Fibroblast of skin of left quadriceps (primary cell): Measurements from ENCODE around the gene CYSLTR2.
"Not testable (repeated sequence)": the region's sequence is repeated elsewhere in the genome, so short reads cannot be mapped to it uniquely, and the experiment has no call there.

Experiments
- DNase-seq, 2 experiments: peaks; one replicate each; pipeline ENCODE4 v3.0.0-alpha.2; 2013; ENCODE audit warnings: low read depth in 2 of 2

Gene CYSLTR2

DNA sequence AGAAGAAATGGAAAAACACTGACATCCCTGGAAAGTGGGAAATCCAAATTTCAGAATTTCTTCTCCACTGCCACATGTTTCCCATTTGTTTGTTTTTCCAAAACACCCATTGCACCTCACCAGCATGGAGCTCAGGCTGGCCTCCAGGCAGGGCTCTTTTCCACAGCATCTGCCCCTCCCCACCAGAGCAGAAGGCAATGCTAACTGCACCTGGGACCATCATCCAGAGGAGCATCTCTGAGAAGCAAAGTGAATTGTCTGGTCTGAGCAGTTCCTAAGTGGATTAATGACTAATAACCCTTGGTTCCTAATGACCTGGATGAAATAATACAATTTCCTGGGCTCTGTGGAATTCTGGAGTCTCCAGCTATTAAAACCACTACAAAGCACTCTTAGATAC is 8.8 kb upstream of the CYSLTR2 start:
- DNase-seq, result no peak

DNA sequence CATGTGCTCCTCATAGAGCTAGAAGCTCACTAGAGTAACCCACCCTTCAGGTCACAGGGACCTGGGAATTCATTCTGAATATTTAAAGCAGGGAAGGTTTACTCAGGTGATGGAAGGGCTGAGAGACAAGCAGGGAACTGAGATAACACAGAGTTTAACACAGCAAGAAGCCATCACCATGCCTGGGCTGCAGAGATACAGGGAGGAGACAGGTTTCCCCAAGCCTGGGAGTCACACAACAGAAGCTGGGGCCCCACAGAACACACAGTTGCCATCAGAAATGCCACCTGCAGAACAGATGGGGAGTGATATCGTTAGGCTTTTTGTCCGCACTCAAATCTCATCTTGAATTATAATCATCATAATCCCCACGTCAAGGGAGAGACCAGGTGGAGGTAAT is 7.9 kb upstream of the CYSLTR2 start:
- no peak for DNase-seq

DNA sequence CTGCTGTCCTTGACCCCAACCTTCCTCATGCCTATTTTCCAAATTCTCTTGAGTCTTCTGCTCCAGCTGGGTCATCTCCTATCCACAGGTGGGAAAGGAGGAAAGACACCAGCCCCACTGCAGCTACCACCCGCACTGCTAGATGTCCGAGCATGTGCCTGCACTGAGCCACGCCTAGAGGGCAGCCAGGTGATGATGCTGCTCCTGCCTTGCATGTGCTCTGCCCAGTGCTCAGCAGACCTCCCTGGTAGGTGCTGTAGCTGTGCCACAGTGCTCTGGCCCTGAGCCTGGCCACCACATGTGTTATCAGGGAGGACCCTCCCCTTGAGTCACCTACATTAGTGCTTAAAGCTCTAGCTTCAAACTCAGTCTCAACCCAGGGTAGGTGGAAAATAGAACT is 6.9 kb upstream of the CYSLTR2 start:
- no peak for DNase-seq

DNA sequence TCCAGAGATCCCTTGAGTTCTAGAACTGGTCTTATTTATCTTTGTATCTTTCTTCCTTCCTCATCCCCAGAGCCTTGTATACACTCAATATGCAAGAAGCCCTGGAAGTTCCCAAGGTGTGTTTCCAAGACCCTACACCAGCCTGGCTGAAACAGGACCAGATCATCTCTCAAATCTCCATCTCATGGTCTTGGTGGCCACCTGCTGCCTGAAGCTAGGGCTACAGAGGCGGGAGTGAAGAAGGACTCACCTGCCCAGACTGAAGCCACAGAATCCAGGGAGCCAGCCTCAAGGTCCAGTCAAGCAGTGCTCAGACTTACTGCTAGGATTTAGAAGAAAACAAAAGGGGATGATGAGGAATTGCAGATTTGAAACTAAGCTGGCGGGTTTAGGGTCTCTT is 6.1 kb upstream of the CYSLTR2 start:
- DNase-seq, result no peak

DNA sequence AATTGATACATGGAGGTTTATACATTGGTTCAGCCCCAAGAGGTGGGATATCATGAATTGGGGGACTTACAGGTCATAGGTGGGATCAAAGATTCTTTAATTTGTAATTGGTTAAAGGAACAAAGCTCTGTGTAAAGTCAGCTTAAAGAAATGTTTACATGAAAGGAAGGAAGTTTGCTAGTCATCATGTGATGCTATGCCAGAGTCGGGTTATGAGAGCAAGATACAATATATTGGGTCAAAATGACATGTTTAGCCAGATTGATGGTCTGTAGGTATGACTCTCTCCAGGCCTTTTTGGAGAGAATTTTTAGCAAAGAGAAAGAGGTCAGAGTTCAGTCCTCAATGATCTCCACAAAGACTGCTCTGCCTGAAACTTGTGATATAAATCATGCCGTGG is 5.3 kb upstream of the CYSLTR2 start:
- no peak for DNase-seq

DNA sequence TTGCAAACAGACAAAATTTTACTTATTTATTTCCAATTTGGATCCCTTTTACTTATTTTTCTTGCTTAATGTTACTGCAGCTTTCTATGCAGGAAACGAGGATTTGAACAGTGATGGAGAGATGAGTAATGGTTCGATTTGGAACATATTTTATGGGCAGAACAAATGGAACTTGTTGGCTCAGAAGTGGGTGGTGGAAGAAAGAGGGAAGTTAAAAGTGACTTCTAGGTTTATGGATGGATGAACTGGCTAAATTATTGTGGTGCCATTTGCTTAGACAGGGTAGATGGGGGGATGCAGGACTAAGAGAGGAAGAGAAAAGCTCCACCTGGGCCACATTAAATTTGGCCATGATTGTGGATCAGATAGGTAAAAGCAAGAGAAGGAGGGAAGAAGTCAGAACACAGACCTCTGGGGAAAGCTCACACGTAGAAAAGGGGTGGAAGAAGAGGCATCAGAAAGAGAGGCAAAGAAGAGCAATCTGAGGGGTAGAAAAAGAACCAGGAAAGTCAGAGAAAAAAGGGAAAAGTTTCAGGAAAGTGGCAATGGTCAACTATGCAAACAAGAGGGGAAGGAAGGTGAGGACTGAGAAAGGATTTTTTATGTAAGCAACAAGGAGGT is 768 bp upstream of the CYSLTR2 start:
- no peak for DNase-seq

DNA sequence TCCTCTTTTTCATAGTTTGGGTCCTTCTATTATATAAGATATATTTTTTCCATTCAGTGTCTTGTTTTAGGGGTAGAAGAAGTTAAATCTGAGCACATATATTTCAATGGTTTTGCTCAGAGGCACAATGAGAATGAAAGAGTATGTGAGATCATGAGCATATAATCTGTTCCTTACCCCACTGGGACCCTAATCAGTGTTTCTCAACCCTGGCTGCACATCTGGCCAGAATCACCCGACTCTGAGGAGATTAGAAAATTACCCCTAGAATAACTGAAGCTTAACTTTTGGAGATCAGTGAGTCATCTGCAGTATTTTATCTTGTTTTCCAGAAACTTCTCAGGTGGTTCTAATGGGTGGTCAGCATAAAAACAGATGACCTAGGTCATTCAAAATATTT is 782 bp downstream of the CYSLTR2 start:
- no peak for DNase-seq

DNA sequence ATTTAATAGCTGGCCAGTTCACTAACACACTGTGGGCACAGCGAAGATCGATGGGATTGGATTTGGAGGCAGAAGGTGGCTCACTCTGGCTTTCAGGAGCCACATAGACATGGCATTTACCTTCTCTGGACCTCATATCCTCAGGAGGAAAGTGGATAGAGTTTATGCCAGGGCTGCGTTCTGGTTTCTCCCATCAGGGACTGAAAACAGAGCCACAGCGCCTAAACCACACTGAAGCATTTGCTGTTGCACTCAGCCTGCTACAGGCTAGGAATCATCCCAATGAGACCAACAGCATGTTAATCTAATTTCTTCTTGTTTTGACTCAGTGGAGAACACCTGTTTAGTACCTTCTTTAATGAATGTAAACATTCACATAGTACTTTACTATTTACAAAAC is 1.6 kb downstream of the CYSLTR2 start:
- DNase-seq, result no peak

DNA sequence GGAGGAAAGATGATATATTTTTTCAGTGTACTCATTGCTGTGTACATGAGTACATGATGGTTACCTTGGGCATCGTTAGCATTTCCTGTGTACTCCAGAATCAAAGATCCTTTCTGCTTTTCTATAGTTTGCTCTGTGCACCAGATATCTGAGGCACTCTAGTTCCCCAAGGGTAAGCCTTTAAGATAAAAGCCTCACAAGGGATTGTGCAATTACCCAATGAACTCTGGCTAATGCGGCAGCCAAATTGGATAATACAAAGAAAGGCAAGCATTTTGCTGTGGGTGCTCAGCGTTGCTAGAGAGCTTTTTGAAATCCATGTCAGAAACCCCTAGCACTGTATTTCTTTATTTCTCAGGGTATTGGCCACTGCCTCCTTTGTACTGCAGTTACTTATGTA is 2.9 kb downstream of the CYSLTR2 start:
- DNase-seq, result no peak

DNA sequence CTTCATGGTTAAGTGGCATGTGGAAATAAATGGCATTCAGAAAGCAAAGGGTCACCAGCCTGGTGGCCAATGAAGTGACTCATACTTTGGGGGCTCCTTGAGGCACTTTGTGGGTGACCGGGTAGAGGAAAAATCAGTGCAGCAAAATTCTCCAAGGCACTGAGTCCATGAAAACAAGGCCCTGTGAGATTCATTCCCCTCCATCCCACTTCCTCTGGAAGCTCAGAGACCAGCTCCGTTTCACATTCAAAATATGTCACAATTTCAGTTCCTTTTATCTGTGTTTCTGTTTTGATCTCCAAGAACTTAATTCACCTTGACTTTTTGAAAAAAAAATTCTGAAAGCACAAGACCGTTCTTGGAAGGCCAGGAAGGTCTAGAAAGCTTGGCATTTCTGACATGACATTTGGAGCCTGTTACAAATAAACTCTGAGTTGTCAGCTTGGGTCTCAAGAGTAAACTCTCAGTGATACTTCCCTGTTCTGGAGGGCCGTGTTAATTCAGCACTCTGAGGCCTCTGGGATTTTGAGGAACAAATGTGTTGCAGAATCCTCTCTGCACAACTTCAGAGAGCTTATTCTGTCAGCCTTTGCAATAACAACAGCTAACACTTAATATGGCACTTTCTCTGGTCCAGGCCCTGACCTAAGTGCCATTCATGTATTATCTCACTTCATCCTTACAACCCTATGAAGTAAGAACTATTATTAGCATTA is 6.8 kb downstream of the CYSLTR2 start:
- no peak for DNase-seq

DNA sequence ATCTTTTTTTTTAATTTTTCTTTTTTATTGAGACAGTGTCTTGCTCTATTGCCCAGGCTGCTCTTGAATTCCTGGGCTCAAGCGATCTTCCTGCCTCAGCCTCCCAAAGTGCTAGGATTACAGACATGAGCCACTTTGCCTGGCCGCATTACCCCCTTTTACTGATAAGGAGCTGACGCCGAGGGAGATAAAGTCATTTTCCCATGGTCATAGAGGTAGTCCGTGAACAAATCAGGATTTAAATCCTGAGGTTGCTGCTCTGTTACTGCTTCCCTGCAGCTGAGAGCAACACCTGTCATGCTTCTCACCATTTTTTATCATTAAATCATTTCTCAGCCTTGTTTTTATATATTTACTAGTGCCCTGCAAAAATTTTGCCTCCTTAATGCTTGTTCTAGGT is 7.4 kb downstream of the CYSLTR2 start:
- no peak for DNase-seq

DNA sequence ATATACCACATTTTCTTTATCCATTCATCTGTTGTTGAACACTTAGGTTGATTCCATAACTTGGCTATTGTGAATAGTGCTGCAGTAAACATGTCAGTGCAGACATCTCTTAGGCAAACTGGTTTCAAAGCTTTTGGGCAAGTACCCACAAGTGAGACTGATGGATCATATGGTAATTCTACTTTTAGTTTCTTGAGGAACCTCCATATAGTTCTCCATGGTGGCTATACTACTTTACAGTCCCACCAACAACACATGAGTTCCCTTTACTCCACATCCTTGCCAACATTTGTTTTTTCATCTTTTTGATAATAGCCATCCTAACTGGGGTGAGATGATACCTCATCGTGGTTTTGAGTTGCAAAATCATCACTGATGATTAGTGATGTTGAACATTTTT is 8.5 kb downstream of the CYSLTR2 start:
- no peak for DNase-seq

DNA sequence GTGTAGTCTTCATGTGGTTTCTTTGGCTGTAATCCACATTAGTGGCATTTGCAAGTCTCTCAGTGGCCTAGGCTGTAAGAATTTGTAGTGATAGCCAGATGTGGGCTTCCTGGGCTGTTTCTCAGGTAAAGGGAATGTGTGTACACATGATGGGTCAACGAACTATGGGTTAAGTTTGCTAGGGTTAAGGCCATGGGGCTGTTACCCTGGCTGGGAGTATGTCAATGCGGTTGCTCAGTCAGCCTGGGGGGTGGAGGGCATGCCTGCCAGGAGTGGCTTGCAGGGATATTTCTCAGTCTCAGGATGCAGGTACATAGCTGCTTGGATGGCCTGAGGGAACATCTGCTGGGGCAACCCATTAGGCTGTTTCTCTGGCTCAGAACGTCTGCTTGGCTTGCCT is 13.4 kb downstream of the CYSLTR2 start:
- DNase-seq, result no peak

DNA sequence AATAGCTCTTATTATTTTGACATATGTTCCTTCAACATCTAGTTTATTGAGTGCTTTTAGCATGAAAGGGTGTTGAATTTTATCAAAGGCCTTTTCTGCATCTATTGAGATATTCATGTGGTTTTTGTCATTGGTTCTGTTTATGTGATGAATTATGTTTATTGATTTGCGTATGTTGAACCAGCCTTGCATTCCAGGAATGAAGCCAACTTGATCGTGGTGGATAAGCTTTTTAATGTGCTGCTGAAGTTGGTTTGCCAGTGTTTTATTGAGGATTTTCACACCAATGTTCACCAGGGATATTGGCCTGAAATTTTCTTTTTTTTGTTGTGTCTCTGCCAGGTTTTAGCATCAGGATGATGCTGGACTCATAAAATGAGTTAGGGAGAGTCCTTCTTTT is 17.7 kb downstream of the CYSLTR2 start:
- DNase-seq, result not testable (repeated sequence)

DNA sequence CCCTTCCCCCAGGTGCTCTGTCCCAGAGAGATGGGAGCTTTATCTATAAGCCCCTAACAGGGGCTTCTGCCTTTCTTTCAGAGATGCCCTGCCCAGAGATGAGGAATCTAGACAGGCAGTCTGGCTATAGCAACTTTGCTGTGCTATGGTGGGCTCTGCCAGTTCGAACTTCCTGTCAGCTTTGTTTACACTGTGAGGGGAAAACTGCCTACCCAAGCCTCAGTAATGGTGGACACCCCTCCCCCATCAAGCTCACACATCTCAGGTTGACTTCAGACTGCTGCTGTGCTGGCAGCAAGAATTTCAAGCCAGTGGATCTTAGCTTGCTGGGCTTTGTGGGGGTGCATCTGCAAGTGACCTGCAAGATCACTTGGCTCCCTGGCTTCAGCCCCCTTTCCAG is 21.5 kb downstream of the CYSLTR2 start:
- no peak for DNase-seq

DNA sequence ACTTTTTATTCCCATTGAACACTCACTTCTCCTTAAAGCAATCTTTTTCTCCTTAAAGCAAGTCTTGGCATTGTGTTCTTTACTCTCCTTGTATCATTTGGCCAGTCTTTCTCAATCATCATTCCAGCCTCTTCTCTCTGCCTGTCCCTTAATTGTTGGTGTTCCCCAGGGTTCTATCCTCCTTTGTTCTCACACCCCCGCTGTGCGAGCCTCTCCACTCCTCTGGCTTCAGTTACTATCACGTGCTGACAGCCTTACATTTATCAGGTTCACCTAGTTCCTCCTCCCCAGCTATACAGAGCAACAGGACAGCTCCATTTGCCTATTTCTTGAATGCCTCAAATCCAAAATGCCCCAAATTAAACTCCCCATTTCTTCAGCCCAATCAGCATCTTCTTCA is 24.6 kb downstream of the CYSLTR2 start:
- DNase-seq, result no peak

DNA sequence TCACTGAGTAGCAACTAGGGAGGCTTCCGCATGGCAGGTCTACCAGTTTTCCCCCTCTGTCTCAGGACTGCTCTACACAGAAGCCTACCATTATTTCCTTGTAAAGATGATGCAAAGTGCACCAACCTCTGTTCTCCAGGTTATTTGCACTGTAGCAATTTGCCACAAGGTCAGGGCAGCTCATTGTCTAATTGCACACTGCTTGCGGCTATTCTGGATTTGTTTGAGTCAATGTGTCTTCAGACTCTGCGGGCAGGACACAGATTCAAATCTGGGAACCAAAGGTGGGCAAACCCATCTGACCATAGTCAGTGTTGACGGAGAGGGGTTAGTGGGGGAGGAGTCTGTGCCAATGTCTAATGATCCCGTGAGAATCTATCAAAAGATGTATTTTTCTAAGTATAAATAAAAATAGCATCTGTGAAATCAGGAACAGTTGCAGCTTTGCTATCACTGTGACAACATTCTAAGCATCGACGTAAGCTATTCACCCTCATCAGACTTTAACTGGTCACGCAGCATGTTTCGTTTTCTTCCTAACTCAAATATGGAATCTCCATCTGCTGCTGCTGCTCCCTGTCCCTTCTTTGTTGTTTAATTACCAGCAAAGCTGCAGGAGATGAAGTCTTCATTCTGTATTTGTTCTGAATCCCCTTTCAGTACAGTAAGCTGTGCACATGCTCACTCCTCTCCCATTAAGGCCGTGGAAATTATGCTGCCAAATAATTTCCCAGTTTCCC is 26.4 kb downstream of the CYSLTR2 start:
- DNase-seq, result no peak

DNA sequence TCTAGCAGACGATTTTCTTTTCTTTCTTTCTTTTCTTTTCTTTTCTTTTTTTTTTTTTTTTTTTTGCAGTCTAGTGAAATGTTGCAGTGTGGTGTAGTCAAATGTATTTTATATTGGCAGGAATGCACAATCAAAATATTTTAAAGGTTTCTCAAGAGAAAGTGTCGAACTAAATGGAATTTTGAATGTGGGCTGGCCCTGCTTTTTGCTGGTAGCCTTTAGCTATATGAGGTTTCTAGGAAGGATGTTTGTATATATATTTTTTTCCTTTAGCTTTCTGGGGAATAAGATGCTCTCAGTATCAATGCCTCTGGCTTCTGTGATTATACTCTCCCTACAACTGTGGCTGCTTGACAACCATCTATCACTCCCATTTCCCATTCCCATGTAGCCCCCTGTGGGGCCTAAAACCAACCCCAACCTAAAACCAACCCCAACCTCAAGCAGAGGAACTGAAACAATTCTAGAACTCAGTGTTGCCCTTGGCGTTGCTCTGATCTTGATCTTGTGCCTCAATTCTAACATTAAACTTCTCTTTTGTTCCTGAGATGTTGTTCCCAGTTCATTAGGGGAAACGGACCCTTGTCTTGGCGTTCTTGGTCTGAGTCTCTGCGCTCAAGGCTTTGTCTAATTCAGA is 27.1 kb downstream of the CYSLTR2 start:
- no peak for DNase-seq

DNA sequence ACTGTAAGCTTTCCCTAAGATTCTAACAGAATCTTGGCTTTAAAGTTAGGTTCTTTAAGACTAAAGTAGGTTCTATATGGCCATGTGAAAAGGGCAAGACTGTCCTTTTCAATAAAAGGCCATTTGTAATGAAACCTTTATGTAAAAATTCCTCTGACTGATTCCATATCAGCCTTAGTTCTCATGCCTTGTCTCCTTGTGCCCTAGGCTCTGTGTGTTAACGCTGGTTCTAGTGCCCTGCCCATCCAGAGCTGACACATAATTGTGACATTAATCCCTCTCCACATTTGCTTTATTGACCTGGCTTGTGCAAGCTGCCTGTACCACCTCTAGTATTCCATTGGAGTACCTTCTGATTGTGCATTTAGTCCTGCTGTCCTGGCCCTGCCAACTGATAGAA is 28.2 kb downstream of the CYSLTR2 start:
- DNase-seq, result no peak

DNA sequence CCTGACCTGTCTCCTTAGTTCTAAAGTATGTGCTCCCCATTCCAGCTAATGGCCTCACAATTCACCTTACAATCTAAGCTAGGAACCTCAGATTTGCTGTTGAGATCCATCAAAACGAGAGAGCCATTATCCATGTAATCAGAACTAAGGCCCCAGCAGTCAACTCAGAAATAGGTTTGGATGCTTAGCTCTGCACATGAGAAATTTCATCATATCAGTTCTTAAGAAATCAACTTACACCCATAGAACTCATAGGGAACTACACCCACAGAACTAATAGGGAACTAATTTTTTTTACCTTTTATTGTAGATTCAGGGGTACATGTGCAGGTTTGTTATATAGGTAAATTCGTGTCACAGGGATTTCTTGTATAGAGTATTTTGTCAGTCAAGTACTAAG is 28.7 kb downstream of the CYSLTR2 start:
- DNase-seq, result no peak

DNA sequence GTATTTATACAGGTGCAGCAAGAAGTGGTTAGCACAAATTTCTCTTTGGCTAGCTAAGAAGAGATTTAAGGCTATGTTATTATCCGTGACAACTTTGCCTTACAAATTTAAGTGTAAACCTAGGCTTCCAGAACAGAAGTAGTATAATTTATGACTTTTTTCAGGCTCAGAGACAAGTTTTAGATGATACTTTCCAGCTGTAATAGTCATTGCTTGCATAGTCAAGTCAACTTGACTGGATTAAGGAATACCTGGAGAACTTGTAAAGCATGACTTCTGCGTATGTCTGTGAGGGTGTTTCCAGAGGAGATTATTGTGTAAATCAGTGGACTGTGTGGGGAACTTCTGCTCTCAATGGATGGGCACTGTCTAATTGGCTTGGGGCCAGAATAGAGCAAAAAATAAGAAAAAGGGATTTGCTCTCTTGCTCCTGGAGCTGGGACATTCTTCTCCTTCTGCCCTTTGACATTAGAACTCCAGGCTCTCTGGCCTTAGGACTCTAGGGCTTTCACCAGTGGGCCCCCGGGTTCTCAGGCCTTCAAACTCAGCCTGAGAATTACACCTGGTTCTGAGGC is 33.0 kb downstream of the CYSLTR2 start:
- no peak for DNase-seq

DNA sequence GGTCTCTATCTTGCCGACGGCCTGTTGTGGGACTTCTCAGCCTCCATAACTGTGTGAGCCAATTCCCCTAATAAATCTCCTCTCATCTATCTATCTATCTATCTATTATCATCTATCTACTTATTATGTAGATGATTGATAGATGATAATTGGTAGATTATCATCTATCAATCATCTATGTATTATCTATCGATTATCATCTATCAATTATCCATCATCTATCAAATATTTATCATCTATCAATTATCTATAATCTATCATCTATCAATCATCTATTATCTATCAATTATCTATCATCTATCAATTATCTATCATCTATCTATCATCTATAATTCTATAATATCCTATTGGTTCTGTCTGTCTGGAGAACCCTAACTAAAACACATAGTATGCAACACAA is 33.5 kb downstream of the CYSLTR2 start:
- no peak for DNase-seq
